Activated CD4-positive, alpha-beta T cell treated with anti-CD3 and anti-CD28 coated beads for 48 hours (primary cell): ENCODE results near the gene ZBTB6.
"Not testable (repeated sequence)": the region's sequence is repeated elsewhere in the genome, so short reads cannot be mapped to it uniquely, and the experiment has no call there.

Experiments
- DNase-seq: peaks from one replicate; pipeline ENCODE4 v3.0.0-alpha.2; 2020

ZBTB6 gene

GRCh38 chr9:122923947-122924346 lies 10.8 kb upstream of the ZBTB6 start:
- no peak for DNase-seq

DNA sequence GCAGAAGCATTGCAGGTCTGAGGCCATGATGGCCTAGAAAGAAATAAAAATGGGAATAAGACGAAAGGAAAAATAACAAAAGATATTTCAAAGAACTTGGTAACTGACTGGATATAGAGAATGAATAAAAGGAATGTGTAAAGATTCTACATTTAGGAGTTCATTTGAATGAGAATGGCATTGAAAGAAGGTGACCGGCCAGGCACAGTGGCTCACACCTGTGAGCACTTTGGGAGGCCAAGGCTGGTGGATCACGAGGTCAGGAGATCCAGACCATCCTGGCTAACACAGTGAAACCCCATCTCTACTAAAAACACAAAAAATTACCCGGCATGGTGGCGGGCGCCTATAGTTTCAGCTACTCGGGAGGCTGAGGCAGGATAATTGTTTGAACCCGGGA lies 9.6 kb upstream of the ZBTB6 start:
- DNase-seq, result no peak

- no peak for DNase-seq
Measured at GRCh38 chr9:122918310-122918709, 5.2 kb upstream of the ZBTB6 start.

GRCh38 chr9:122912671-122912963 lies 506 bp downstream of the ZBTB6 start:
- DNase-seq, result no peak

DNA sequence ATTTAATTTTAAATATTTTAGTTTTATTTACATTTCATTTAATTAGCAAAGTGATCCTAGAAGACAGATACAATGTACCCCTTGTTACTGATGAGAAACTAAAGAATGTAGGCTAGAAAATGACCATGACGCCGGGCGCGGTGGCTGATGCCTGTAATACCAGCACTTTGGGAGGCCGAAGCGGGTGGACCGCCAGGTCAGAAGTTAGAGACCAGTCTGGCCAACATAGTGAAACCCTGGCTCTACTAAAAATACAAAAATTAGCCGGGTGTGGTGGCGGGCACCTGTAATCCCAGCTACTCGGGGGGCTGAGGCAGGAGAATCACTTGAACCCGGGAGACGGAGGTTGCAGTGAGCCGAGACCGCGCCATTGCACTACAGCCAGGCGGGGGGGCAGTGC lies 7.0 kb downstream of the ZBTB6 start:
- not testable (repeated sequence) for DNase-seq

- peak; percentile 97 for DNase-seq
Measured at GRCh38 chr9:122904823-122905710, 8.1 kb downstream of the ZBTB6 start, which contains the start of gene RC3H2. TSS of gene RC3H2 (minus strand) at chr9:122905359. CDS start at chr9:122897509, 7,850 bp downstream.

DNA sequence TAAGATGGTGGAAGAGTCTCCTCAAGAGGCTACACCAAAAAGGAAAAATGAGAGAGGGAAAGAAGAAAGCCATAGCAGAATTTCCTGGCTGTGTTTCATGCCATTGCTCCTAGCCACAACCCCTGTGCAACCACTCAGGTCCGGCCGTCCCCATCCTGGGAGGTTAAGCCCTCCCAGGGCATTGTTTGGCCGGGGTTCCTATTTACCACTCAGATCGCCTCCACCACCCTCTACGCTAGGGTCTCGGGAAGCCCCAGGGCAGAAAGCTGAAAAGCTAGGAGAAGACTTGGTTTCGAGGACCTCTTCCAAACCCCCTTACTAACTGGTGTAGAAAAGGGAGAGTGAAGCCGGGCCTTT lies 8.7 kb downstream of the ZBTB6 start:
- peak; percentile 43 for DNase-seq

- DNase-seq, result no peak
Measured at GRCh38 chr9:122900791-122901190, 12.3 kb downstream of the ZBTB6 start.

- DNase-seq, result no peak
Measured at GRCh38 chr9:122897969-122898368, 15.2 kb downstream of the ZBTB6 start.

DNA sequence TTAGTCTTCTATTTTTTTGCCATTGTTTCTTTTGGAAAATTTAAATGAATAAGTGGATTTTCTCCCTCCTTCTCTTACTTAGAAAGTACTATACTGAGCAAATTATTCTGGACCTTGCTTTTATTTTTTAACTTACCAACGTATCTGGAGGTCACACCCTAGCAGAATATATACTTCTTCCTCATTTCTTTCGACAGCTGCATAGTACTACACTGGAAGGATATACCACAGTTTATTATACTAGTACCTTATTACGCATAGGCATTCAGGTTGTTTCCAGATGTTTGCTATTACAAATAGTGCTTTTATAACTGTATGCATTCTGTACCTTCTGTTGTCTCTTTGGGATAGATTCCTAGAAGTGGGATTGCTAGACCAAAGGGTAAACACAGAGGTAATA lies 24.6 kb downstream of the ZBTB6 start:
- no peak for DNase-seq

- DNase-seq, result no peak
Measured at GRCh38 chr9:122883125-122883524, 30.0 kb downstream of the ZBTB6 start.

- DNase-seq, result no peak
Measured at GRCh38 chr9:122879443-122879842, 33.7 kb downstream of the ZBTB6 start.

GRCh38 chr9:122875523-122875922 lies 37.6 kb downstream of the ZBTB6 start:
- DNase-seq, result no peak

GRCh38 chr9:122867276-122867675 lies 45.8 kb downstream of the ZBTB6 start:
- not testable (repeated sequence) for DNase-seq

- DNase-seq, result no peak
Measured at GRCh38 chr9:122866079-122866478, 47.0 kb downstream of the ZBTB6 start.

- DNase-seq, result no peak
Measured at GRCh38 chr9:122865300-122865699, 47.8 kb downstream of the ZBTB6 start.

DNA sequence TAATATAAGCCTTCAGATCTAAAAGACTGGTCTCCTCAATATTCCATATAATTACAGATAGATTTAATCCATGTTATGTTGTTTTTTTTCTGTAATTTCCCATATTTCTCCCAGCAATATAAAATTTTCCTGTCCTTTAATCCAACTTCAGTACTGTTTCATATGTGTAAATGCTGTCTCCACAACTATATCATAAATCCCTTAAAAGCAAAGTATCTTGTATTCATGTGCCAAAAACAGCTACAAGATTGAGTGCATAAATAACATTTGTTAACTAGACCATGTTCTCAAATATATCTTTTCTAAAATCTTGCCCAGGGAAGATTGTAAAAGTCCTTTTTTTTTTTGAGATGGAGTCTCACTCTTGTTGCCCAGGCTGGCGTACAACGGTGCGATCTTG lies 49.7 kb downstream of the ZBTB6 start:
- DNase-seq, result no peak

DNA sequence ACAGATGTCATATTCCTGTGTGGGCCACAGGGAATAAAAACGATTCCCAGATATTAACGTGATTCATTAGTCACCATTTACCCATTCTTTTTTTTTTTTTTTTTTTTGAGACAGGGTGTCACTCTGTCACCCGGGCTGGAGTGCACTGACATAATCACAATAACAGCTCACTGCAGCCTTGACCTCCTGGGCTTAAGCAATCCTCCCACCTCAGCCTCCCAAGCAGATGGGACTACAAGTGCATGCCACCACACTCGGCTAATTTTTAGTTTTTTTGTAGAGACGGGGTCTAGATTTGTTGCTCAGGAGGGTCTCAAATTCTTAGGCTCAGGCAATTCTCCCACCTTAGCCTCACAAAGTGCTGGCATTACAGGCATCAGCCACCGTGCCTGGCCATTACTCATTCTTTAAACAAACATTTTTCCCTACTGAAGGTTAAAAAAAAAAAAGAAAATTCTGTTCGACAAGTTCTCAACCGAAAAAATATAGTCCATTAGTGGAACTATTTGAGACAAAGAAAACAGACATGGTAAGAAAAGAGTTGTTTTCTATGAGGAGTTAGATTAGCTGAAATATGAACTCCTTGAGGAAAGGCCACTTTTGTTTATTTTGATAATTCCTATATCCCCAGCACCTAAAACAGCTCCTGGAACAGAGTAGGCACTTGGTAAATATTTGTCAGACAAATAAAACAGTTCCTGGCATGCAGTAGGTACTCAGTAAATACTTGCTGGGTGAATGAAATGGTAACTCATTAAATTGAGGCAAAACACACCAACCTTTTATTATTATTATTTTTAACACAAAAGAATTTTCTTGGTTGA lies 52.6 kb downstream of the ZBTB6 start:
- no peak for DNase-seq
